K562 (cell line): ENCODE measurements around the gene ZNHIT3. TPM values are rescaled to one million over a fixed set of nuclear protein-coding genes. Genes with fewer than 3 reads are reported as not detected.

Experiments
- ATAC-seq: fragments of 200-7000 bp; cut with Tn5 transposase; 3 replicates; pipeline ENCODE4 v1.9.1; 2020; ENCODE audit warnings: moderate library complexity
- BruUV-seq: library from RNA; stranded (reverse); fragments of 400-500 nt; replicated peaks from 2 replicates; lab custom pipeline; 2021; lab: Mats Ljungman, UMichigan
- CTCF ChIA-PET: fragments of 300-600 bp; formaldehyde crosslinking; extraction: SDS; loops from one replicate; lab custom pipeline; 2021; ENCODE audit warnings: low intra/inter-chr PET ratio; lab: Yijun Ruan, JAX
- POLR2A ChIA-PET: fragments of 300-600, 350-650 bp; sonication (Branson Sonifier 250); formaldehyde crosslinking; extraction: SDS; loops from one replicate; lab custom pipeline; 2021; ENCODE audit warnings: antibody characterized with exemption, inconsistent platforms; lab: Yijun Ruan, JAX
- DNase-seq, 4 experiments: peaks; one replicate each; pipeline versions ENCODE4 v3.0.0 to v3.0.0-alpha.2; 2011 to 2018; ENCODE audit warnings: low spot score in 3 of 4, mixed read lengths in 3 of 4; ENCODE audit errors: extremely low read depth in 1 of 4
- FAIRE-seq: peaks from 2 replicates; lab custom pipeline; 2011; peaks lifted over from hg19 to GRCh38; lab: Jason Lieb, UNC
- H2AFZ ChIP-seq: 2 replicates; pipeline ENCODE4 v1.6.0; 2011; ENCODE audit warnings: low read depth, low read length, control low read depth, inconsistent platforms
- H3K27ac ChIP-seq: fragments of 200-600 bp; 3 replicates; pipeline ENCODE4 v1.8.0; 2011; ENCODE audit warnings: low read depth, mild to moderate bottlenecking, control low read depth, inconsistent platforms, low read length, moderate library complexity, mixed read lengths; ENCODE audit errors: extremely low read depth
- H3K27me3 ChIP-seq, 2 experiments: fragments of 300-600 bp in 1 of 2; 2 replicates in 1 of 2; 3 replicates in 1 of 2; pipeline versions ENCODE4 v1.6.0 to v1.8.0; 2011; ENCODE audit warnings: inconsistent platforms in 2 of 2, low read length in 2 of 2, mild to moderate bottlenecking in 1 of 2, mixed read lengths in 1 of 2, moderate library complexity in 1 of 2; ENCODE audit not compliant: control insufficient read depth in 2 of 2, insufficient read depth in 2 of 2
- H3K36me3 ChIP-seq: fragments of 300-600 bp; 3 replicates; pipeline ENCODE4 v1.8.0; 2011; ENCODE audit warnings: mild to moderate bottlenecking, low read length, inconsistent platforms; ENCODE audit not compliant: control insufficient read depth, insufficient read depth
- H3K4me1 ChIP-seq, 2 experiments: fragments of 200-600 bp in 1 of 2; replicated peaks in 1 of 2; 2 replicates in 1 of 2; 3 replicates in 1 of 2; pipeline versions ENCODE4 v1.5.1 to v1.8.0; 2011; ENCODE audit warnings: inconsistent platforms in 2 of 2, low read length in 2 of 2, mild to moderate bottlenecking in 1 of 2, mixed read lengths in 1 of 2, moderate library complexity in 1 of 2; ENCODE audit not compliant: control insufficient read depth in 2 of 2, insufficient read depth in 2 of 2
- H3K4me2 ChIP-seq: 2 replicates; pipeline ENCODE4 v1.6.1; 2011; ENCODE audit warnings: low read length, control low read depth, inconsistent platforms, mixed read lengths; ENCODE audit not compliant: insufficient read depth
- H3K4me3 ChIP-seq: fragments of 200-600 bp; sonication (generic), shearing (Covaris generic); 2 replicates; pipeline ENCODE4 v1.5.1; 2016; ENCODE audit warnings: control low read depth, inconsistent platforms
- H3K79me2 ChIP-seq: fragments of 200-600 bp; 3 replicates; pipeline ENCODE4 v1.8.0; 2011; ENCODE audit warnings: low read length, inconsistent platforms; ENCODE audit not compliant: control insufficient read depth, insufficient read depth
- H3K9ac ChIP-seq, 2 experiments: 2 replicates each; pipeline versions ENCODE4 v1.6.0 to v1.6.1; 2011; ENCODE audit warnings: low read depth in 2 of 2, low read length in 2 of 2, control low read depth in 1 of 2, inconsistent platforms in 1 of 2, mild to moderate bottlenecking in 1 of 2, mixed read lengths in 1 of 2; ENCODE audit not compliant: insufficient read depth in 1 of 2
- H3K9me1 ChIP-seq: one replicate; pipeline ENCODE4 v1.6.0; 2011; ENCODE audit warnings: inconsistent platforms, mild to moderate bottlenecking, low read length, moderate library complexity; ENCODE audit not compliant: control insufficient read depth, insufficient read depth
- H3K9me3 ChIP-seq: replicated peaks from 2 replicates; pipeline ENCODE4 v1.5.1; 2011; ENCODE audit warnings: low read depth, low read length, inconsistent platforms; ENCODE audit not compliant: control insufficient read depth, insufficient read depth
- H4K20me1 ChIP-seq: replicated peaks from 2 replicates; pipeline ENCODE4 v1.6.1; 2011; ENCODE audit warnings: low read length, inconsistent platforms, mixed read lengths; ENCODE audit not compliant: control insufficient read depth, insufficient read depth
- CUX1 ChIP-seq: fragments of 200-800 bp; sonication (Bioruptor generic); IDR thresholded peaks from 2 replicates; pipeline ENCODE4 v1.6.1; 2016; ENCODE audit warnings: missing genetic modification characterization, missing compliant biosample characterization
- ETS2 ChIP-seq: IDR thresholded peaks from 2 replicates; pipeline ENCODE4 v1.6.1; 2016; ENCODE audit warnings: borderline replicate concordance, missing genetic modification characterization, mild to moderate bottlenecking, moderate library complexity, missing compliant biosample characterization; ENCODE audit not compliant: poor library complexity, severe bottlenecking
- HNRNPK ChIP-seq: fragments of 200-400 bp; formaldehyde crosslinking; IDR thresholded peaks from one replicate; pipeline ENCODE4 v1.6.1; 2018; ENCODE audit warnings: mild to moderate bottlenecking, low read depth, low read length; ENCODE audit not compliant: poor library complexity, severe bottlenecking
- NFATC3 ChIP-seq: fragments of 450-650 bp; IDR thresholded peaks from 2 replicates; pipeline ENCODE4 v1.6.1; 2017; ENCODE audit warnings: mild to moderate bottlenecking
- PHB ChIP-seq: fragments of 250-450 bp; sonication (Bioruptor Pico); IDR thresholded peaks from 2 replicates; pipeline ENCODE4 v1.5.0; 2021
- PKNOX1 ChIP-seq: fragments of 450-650 bp; IDR thresholded peaks from 2 replicates; pipeline ENCODE4 v1.6.1; 2016
- SFPQ ChIP-seq: fragments of 200-400 bp; formaldehyde crosslinking; IDR thresholded peaks from 2 replicates; pipeline ENCODE4 v1.6.1; 2017; ENCODE audit warnings: mild to moderate bottlenecking, low read depth, low read length, moderate library complexity
- TFAM ChIP-seq: fragments of 250-450 bp; sonication (Bioruptor Pico); conservative IDR thresholded peaks from 2 replicates; pipeline ENCODE4 v1.5.0; 2021; ENCODE audit warnings: mild to moderate bottlenecking, moderate library complexity
- ZKSCAN1 ChIP-seq: fragments of 150-350 bp; IDR thresholded peaks from 2 replicates; pipeline ENCODE4 v1.6.1; 2016; ENCODE audit warnings: low read depth, low read length
- ZNF316 ChIP-seq: fragments of 450-650 bp; IDR thresholded peaks from 2 replicates; pipeline ENCODE4 v1.6.1; 2016
- ZNF589 ChIP-seq: fragments of 200-800 bp; sonication (Bioruptor generic); IDR thresholded peaks from 2 replicates; pipeline ENCODE4 v1.6.1; 2016; ENCODE audit warnings: low read depth, missing genetic modification characterization, missing compliant biosample characterization
- ZNF717 ChIP-seq: fragments of 250-450 bp; sonication (Bioruptor Pico); IDR thresholded peaks from 2 replicates; pipeline ENCODE4 v1.5.0; 2021
- WGBS: fragments of 100-300 bp; shearing (Covaris generic); methylation state at CpG from one replicate; pipeline ENCODE4 v1.1.6; 2016; ENCODE audit warnings: low coverage, mixed read lengths; ENCODE audit not compliant: insufficient coverage; ENCODE audit errors: missing lambda C conversion rate; 5-methylcytosine and 5-hydroxymethylcytosine counted together
- in situ Hi-C: fragments of 300-500 bp; cut with MboI; formaldehyde crosslinking; loops from 4 replicates; pipeline ENCODE4 v1.15.0; 2018; ENCODE audit warnings: inconsistent platforms, mixed read lengths
- intact Hi-C: fragments of 100-400 bp; cut with micrococcal nuclease; formaldehyde crosslinking; loops from 2 replicates; pipeline ENCODE4 v1.14.2; 2022
- polyA plus RNA-seq, 8 experiments: library from polyadenylated mRNA; depleted of rRNA in 4 of 8; stranded (reverse) in 5 of 8; unstranded in 3 of 8; fragments of >200 nt; fragmentation: Nextera tagmentation in 2 of 8; fragmentation: Illumina TruSeq in 1 of 8; extraction: Ambion mirVana in 2 of 8; extraction: Trizol in 1 of 8; gene quantifications; 2 replicates each; pipeline versions ENCODE4 v1.2.1 to v1.2.3, GENCODE V29; 2011 to 2014; ENCODE audit warnings: inconsistent platforms in 1 of 8, missing spikeins in 1 of 8
- total RNA-seq, 7 experiments: library from RNA; depleted of rRNA in 6 of 7; stranded (reverse); fragments of >200 nt in 6 of 7; fragmentation: Illumina TruSeq in 2 of 7; extraction: Trizol in 2 of 7; gene quantifications; 2 replicates each; pipeline versions ENCODE4 v1.2.1 to v1.2.3, GENCODE V29; 2011 to 2021; ENCODE audit warnings: low replicate concordance in 1 of 7
- TF ChIP-seq, protein P1 (sequence below): fragments of 450-650 bp; formaldehyde crosslinking; IDR thresholded peaks from 2 replicates; pipeline ENCODE4 v1.4.0; 2022; ENCODE audit warnings: missing genetic modification characterization

The ZNHIT3 gene
- total and polyA plus RNA-seq, 9 of the 15 experiments (the other 6 are each of a cell fraction or from before 2014, with no cell fraction given): 45.0 to 300 (median 88.4) TPM

DNA sequence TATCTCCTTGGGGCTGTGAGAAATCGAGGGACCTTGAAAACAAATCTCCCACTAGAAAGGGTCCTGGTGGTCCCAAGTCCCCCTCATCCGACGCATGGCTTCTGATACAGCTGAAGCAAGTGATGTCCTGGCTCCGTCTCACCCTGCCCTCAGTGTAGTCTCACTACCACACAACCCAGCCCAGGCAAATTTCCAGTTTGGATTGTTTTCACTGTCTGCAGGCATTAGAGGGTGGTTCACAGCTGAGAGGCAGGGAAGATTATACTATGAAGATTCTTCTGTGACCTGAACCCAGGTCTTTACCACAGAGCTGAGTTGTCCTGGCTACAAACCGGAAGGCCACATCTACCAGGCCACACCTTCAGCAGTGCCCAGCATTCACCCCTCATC is 17.7 kb downstream of the ZNHIT3 start:
- CTCF ChIA-PET: no interaction called here
- TF ChIP-seq PKNOX1 (no peak), ETS2 (tag) (no peak), ZNF589 (CRISPR knock-in tag) (no peak), ZKSCAN1 (no peak), NFATC3 (no peak), ZNF717 (no peak), CUX1 (CRISPR knock-in tag) (no peak), HNRNPK (no peak), SFPQ (no peak), ZNF316 (no peak), PHB (CRISPR knock-in tag) (no peak), TFAM (no peak)
- TF ChIP-seq, protein P1, sequence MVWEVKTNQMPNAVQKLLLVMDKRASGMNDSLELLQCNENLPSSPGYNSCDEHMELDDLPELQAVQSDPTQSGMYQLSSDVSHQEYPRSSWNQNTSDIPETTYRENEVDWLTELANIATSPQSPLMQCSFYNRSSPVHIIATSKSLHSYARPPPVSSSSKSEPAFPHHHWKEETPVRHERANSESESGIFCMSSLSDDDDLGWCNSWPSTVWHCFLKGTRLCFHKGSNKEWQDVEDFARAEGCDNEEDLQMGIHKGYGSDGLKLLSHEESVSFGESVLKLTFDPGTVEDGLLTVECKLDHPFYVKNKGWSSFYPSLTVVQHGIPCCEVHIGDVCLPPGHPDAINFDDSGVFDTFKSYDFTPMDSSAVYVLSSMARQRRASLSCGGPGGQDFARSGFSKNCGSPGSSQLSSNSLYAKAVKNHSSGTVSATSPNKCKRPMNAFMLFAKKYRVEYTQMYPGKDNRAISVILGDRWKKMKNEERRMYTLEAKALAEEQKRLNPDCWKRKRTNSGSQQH (CRISPR knock-in tag): no peak

More for the DNA sequence above, 17.7 kb downstream of the ZNHIT3 start:
- no peaks in the 10 kb centered on the region for H3K27me3 ChIP-seq
- H3K9ac ChIP-seq: peak overlapping the region in 1 of 2 experiments; percentile 77; a peak in 2 of 4 replicates
- DNase-seq (no peak), FAIRE-seq (no peak), ATAC-seq (no peak)
- BruUV-seq: no TSS peak
- 94% methylated on average over 5 of the region's 5 CpGs for WGBS
- no peaks in the 10 kb centered on the region for H3K79me2 ChIP-seq
- H3K36me3 ChIP-seq: peaks cover 96% of the 10 kb centered on the region
- H3K4me3 ChIP-seq: no peak overlapping the region
- H3K9me3 ChIP-seq: no peaks in the 10 kb centered on the region
- H3K9me1 ChIP-seq: no peaks in the 10 kb centered on the region
- peaks cover 0 to 3% of the 10 kb centered on the region in 2 experiments; a peak in 1 of 5 replicates for H3K4me1 ChIP-seq
- H2AFZ ChIP-seq: no peak overlapping the region
- intact Hi-C loops (no loop called here), in situ Hi-C loops (no loop called here)
- no peaks in the 10 kb centered on the region for H4K20me1 ChIP-seq
- H3K4me2 ChIP-seq: no peak overlapping the region
- H3K27ac ChIP-seq: no peak overlapping the region
- POLR2A ChIA-PET: interaction anchor here (0.5 to 1.0 kb wide), 4 partner anchors 9 to 54 kb away, joined by 3 to 9 read pairs (median 4); no protein-coding TSS in a partner anchor
